GM12872 (cell line): ENCODE results near the gene SDHB.

Experiments
- CTCF ChIP-seq: IDR thresholded peaks from 3 replicates; pipeline ENCODE4 v1.5.1; 2011; ENCODE audit warnings: low read depth, mild to moderate bottlenecking, low read length, moderate library complexity; ENCODE audit not compliant: insufficient read depth

The SDHB gene

DNA sequence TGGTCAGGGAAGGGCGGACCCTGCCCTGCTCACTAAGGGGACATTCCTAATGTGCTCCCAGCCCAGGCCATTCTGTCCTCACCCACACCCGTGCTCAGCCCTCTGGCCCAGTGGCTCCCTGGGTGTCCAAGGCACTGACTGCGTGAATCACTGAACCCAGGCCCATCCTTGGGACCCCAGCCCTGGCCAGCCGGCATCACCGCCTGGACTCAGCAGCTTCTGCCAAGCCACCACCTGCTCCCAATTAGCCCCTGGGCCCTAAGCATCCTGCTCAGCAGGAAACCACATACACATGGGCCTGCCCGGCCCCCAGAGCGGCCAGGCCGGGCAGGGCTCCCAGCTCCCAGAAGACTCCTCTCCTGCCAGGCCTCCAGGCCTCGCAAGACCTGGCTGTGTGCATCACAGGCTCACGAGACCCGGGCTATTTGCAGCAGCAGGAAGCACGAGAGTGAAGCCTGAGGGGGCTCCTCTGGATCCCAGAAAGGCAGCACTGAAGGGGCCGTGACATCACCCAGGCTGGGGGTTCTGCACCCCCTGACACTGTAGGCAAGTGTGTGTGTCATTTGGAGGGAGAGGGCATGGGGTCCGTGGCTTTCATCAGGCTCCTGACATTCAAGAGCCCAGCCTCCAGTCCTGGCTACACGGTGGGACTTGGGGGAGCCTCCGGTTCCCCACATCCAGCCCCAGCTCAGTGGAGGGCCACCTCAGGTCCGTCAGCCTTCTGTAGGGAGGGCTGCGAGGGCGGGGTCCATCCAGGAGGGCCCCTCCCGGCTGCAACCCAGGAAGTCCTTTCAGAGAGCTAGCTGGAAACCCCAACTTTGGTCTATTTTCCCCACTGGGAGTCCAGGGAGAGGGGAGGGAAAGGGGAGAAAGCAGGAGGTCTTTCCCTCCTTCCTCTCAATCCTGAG lies 75.0 kb downstream of the SDHB start:
- no peak for TF ChIP-seq CTCF

DNA sequence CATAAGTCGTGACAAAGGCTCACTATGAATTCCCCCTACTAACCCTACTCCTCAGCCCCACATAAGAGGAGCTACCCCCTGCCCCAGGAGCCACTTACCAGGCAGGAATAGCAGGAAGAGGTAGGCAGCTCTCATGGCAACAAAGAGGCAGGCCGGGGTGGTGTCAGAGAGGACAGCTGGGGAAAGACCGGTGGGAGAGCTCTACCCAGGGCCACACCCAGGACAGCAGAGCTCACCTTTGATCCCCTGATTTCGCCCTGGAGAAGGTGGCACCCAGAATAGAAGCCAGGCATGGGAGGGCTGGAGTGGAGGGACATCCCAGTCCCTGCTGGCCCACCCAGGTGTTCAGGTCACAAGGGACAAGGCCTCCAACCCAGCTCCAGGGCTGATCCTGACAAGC lies 75.7 kb downstream of the SDHB start:
- no peak for TF ChIP-seq CTCF

GRCh38 chr1:16977377-16977776 lies 76.5 kb downstream of the SDHB start:
- TF ChIP-seq CTCF: no peak

DNA sequence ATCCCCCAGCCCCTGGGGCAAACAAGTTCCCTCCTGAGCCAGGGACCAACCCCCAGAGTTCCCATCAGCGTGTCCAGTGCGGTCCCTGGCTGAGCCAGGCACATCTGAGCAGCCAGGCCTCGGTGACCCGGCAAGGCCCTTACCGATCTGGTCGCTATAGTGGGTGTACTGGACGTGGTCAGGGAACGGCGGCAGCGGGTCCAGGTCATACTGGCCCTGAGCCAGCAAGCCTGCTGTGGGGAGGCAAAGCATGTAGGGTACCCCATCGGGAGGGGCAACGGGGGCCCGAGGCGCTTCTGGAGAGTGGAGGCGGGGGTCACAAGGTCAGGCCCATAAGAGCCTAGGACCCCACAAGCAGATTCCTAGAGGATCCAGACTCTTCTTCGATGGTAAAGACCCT lies 76.9 kb downstream of the SDHB start:
- no peak for TF ChIP-seq CTCF

GRCh38 chr1:16975838-16976237 lies 78.0 kb downstream of the SDHB start:
- TF ChIP-seq CTCF: no peak

GRCh38 chr1:16975211-16975610 lies 78.6 kb downstream of the SDHB start:
- TF ChIP-seq CTCF: no peak

- no peak for TF ChIP-seq CTCF
Observed at GRCh38 chr1:16973215-16973614, 80.6 kb downstream of the SDHB start.
